ENCODE measurements around the gene SOX12. TPM values are rescaled to one million over a fixed set of nuclear protein-coding genes. Genes with fewer than 3 reads are reported as not detected.

The SOX12 gene
- total RNA-seq, 1 donor from 2014 or later: 5.3 TPM

- TF ChIP-seq EZH2 (IDR thresholded peaks at IDR 0.05): no peak
- no peak for TF ChIP-seq EZH2phosphoT487 (IDR thresholded peaks at IDR 0.05)
- no peak for TF ChIP-seq CTCF (IDR thresholded peaks at IDR 0.05)
- peaks cover 27% of the 10 kb centered on the region for H3K4me1 ChIP-seq
- peaks cover 62% of the 10 kb centered on the region for H3K79me2 ChIP-seq (ENCODE audit: low read depth)
- H3K9ac ChIP-seq: peak overlapping the region; percentile 31
- peaks cover 21% of the 10 kb centered on the region for H3K36me3 Mint-ChIP-seq
- H3K9me3 ChIP-seq (ENCODE audit: low read depth): no peaks in the 10 kb centered on the region
- H3K9me3 Mint-ChIP-seq: peaks cover 2% of the 10 kb centered on the region
- H3K4me3 ChIP-seq: peak overlapping the region; percentile 97
- peaks cover 11% of the 10 kb centered on the region for H3K27me3 Mint-ChIP-seq (ENCODE audit: insufficient read depth, low read depth)
- H3K4me2 ChIP-seq: peak overlapping the region; percentile 80
- H3F3A ChIP-seq (ENCODE audit: low read depth): peaks cover 61% of the 10 kb centered on the region
- no peak overlapping the region for H2AFZ ChIP-seq (replicated peaks)
- H3K27me3 ChIP-seq: no peaks in the 10 kb centered on the region
- no peaks in the 10 kb centered on the region for H3K36me3 ChIP-seq
- no peak overlapping the region for H3K27ac Mint-ChIP-seq
- H3K4me3 Mint-ChIP-seq: peak overlapping the region; percentile 94
- peak overlapping the region; percentile 92 for H3K27ac ChIP-seq
- peaks cover 38% of the 10 kb centered on the region for H4K20me1 ChIP-seq (ENCODE audit: low read depth)
- peak; percentile 92 for DNase-seq (ENCODE audit: low spot score)
- peaks cover 48% of the 10 kb centered on the region for H3K4me1 Mint-ChIP-seq
Observed at GRCh38 chr20:325889-326644, 715 bp downstream of the SOX12 start.

GRCh38 chr20:326645-327185, 1.4 kb downstream of the SOX12 start:
- H3K4me1 Mint-ChIP-seq: peaks cover 45% of the 10 kb centered on the region
- peak overlapping the region; percentile 80 for H3K4me2 ChIP-seq
- peaks cover 61% of the 10 kb centered on the region for H3F3A ChIP-seq (ENCODE audit: low read depth)
- H2AFZ ChIP-seq (replicated peaks): no peak overlapping the region
- peak overlapping the region; percentile 92 for H3K27ac ChIP-seq
- H3K4me3 Mint-ChIP-seq: peak overlapping the region; percentile 94
- H4K20me1 ChIP-seq (ENCODE audit: low read depth): peaks cover 44% of the 10 kb centered on the region
- H3K9me3 ChIP-seq (ENCODE audit: low read depth): no peaks in the 10 kb centered on the region
- H3K27me3 Mint-ChIP-seq (ENCODE audit: insufficient read depth, low read depth): peaks cover 11% of the 10 kb centered on the region
- peak; percentile 73 for DNase-seq (ENCODE audit: low spot score)
- H3K4me1 ChIP-seq: peaks cover 27% of the 10 kb centered on the region
- H3K9ac ChIP-seq: peak overlapping the region; percentile 31
- TF ChIP-seq EZH2 (IDR thresholded peaks at IDR 0.05): no peak
- peak; percentile 24 for TF ChIP-seq CTCF (IDR thresholded peaks at IDR 0.05)
- peaks cover 15% of the 10 kb centered on the region for H3K36me3 Mint-ChIP-seq
- H3K4me3 ChIP-seq: peak overlapping the region; percentile 97
- H3K27ac Mint-ChIP-seq: no peak overlapping the region
- H3K79me2 ChIP-seq (ENCODE audit: low read depth): peaks cover 65% of the 10 kb centered on the region
- no peaks in the 10 kb centered on the region for H3K36me3 ChIP-seq
- peaks cover 2% of the 10 kb centered on the region for H3K9me3 Mint-ChIP-seq
- no peaks in the 10 kb centered on the region for H3K27me3 ChIP-seq

- Histone ChIP-seq H3K9me3 (ENCODE audit: low read depth) (no peaks in the 10 kb centered on the region), H4K20me1 (ENCODE audit: low read depth) (peaks cover 51% of the 10 kb centered on the region), H3K27me3 (no peaks in the 10 kb centered on the region), H3K4me2 (peak overlapping the region; percentile 94), H3F3A (ENCODE audit: low read depth) (peaks cover 61% of the 10 kb centered on the region), H3K9ac (peak overlapping the region; percentile 38), H3K36me3 (no peaks in the 10 kb centered on the region), H3K79me2 (ENCODE audit: low read depth) (peaks cover 65% of the 10 kb centered on the region), H3K27ac (no peak overlapping the region), H3K4me1 (peaks cover 27% of the 10 kb centered on the region), H3K4me3 (peak overlapping the region; percentile 97), H2AFZ (replicated peaks) (no peak overlapping the region)
- TF ChIP-seq CTCF (IDR thresholded peaks at IDR 0.05) (no peak), EZH2 (IDR thresholded peaks at IDR 0.05) (no peak), EZH2phosphoT487 (IDR thresholded peaks at IDR 0.05) (no peak)
- peaks cover 43% of the 10 kb centered on the region for H3K4me1 Mint-ChIP-seq
- no peak overlapping the region for H3K27ac Mint-ChIP-seq
- peak; percentile 98 for DNase-seq (ENCODE audit: low spot score)
- H3K27me3 Mint-ChIP-seq (ENCODE audit: insufficient read depth, low read depth): peaks cover 9% of the 10 kb centered on the region
- peaks cover 2% of the 10 kb centered on the region for H3K9me3 Mint-ChIP-seq
- H3K36me3 Mint-ChIP-seq: peaks cover 13% of the 10 kb centered on the region
- peak overlapping the region; percentile 94 for H3K4me3 Mint-ChIP-seq
Observed at GRCh38 chr20:327186-328026, 2.1 kb downstream of the SOX12 start.

All from neural progenitor cell (in vitro differentiated cells).